B cell (primary cell): ENCODE data around the gene ANKRD44. TPM values are rescaled to one million over a fixed set of nuclear protein-coding genes. Genes with fewer than 3 reads are reported as not detected.

Source experiments
- ATAC-seq: fragments of 200-7000 bp; cut with Tn5 transposase; one replicate; pipeline ENCODE4 v1.10.0; 2021; ENCODE audit warnings: low read depth, mild to moderate bottlenecking, moderate number of reproducible peaks, moderate library complexity
- CTCF ChIA-PET: fragments of 350-600 bp; sonication (Branson Sonifier 250); formaldehyde crosslinking; loops from one replicate; lab custom pipeline; 2021; ENCODE audit warnings: antibody characterized with exemption, inconsistent platforms; lab: Charles Lee
- POLR2A ChIA-PET: fragments of 350-600 bp; sonication (Branson Sonifier 250); formaldehyde crosslinking; loops from one replicate; lab custom pipeline; 2021; ENCODE audit warnings: antibody characterized with exemption; lab: Charles Lee
- DNase-seq: peaks from one replicate; pipeline ENCODE4 v3.0.0; 2013
- H2AFZ ChIP-seq: 2 replicates; pipeline ENCODE4 v1.6.1; 2012; ENCODE audit warnings: mild to moderate bottlenecking, low read depth, low read length; ENCODE audit not compliant: insufficient read depth, poor library complexity, severe bottlenecking
- H3K27ac ChIP-seq, 2 donors: 1 replicate in 1 of 2; 2 replicates in 1 of 2; pipeline ENCODE4 v1.5.1; 2012 to 2013; ENCODE audit warnings: low read length in 2 of 2, mild to moderate bottlenecking in 2 of 2, moderate library complexity in 1 of 2
- H3K27me3 ChIP-seq, 4 experiments: fragments of 200-600 bp in 1 of 4; sonication (generic) in 1 of 4; replicated peaks in 1 of 4; 1 replicate in 2 of 4; 2 replicates in 2 of 4; pipeline versions ENCODE4 v1.6.1 to v1.7.0; 2013 to 2016; ENCODE audit warnings: low read length in 3 of 4, mild to moderate bottlenecking in 2 of 4, mixed read lengths in 1 of 4, moderate library complexity in 1 of 4; ENCODE audit not compliant: insufficient read depth in 4 of 4, control insufficient read depth in 3 of 4; ENCODE audit errors: control extremely low read depth in 1 of 4
- H3K36me3 ChIP-seq, 2 experiments: replicated peaks in 1 of 2; 1 replicate in 1 of 2; 2 replicates in 1 of 2; pipeline versions ENCODE4 v1.6.1 to v1.7.1; 2013; ENCODE audit warnings: low read length in 1 of 2; ENCODE audit not compliant: insufficient read depth in 2 of 2, control insufficient read depth in 1 of 2; ENCODE audit errors: control extremely low read depth in 1 of 2, extremely low read depth in 1 of 2
- H3K4me1 ChIP-seq, 2 donors: fragments of 200-600 bp in 1 of 2; sonication (generic) in 1 of 2; 1 replicate in 1 of 2; 2 replicates in 1 of 2; pipeline versions ENCODE4 v1.5.1 to v1.6.1; 2013 to 2017; ENCODE audit warnings: low read length in 2 of 2; ENCODE audit not compliant: control insufficient read depth in 2 of 2, insufficient read depth in 2 of 2
- H3K4me2 ChIP-seq: replicated peaks from 2 replicates; pipeline ENCODE3; 2012; ENCODE audit warnings: mild to moderate bottlenecking, low read depth, low read length; ENCODE audit not compliant: poor library complexity, severe bottlenecking
- H3K4me3 ChIP-seq, 5 experiments: fragments of 200-600 bp in 1 of 5; sonication (generic) in 1 of 5; 1 replicate in 3 of 5; 2 replicates in 2 of 5; pipeline versions ENCODE4 v1.5.1 to v1.7.0; 2011 to 2016; ENCODE audit warnings: low read length in 4 of 5, mild to moderate bottlenecking in 4 of 5, low read depth in 2 of 5, control low read depth in 1 of 5, moderate library complexity in 1 of 5; ENCODE audit not compliant: insufficient read depth in 1 of 5; ENCODE audit errors: control extremely low read depth in 1 of 5, extremely low read depth in 1 of 5
- H3K79me2 ChIP-seq: fragments of 200-600 bp; sonication (generic); one replicate; pipeline ENCODE4 v1.6.0; 2016; ENCODE audit warnings: low read length; ENCODE audit not compliant: control insufficient read depth, insufficient read depth
- H3K9ac ChIP-seq: fragments of 200-600 bp; sonication (generic); 2 replicates; pipeline ENCODE4 v1.6.1; 2017; ENCODE audit warnings: mild to moderate bottlenecking, low read length, moderate library complexity
- H3K9me3 ChIP-seq, 3 donors: one replicate each; pipeline versions ENCODE4 v1.6.1 to v1.7.1; 2013; ENCODE audit warnings: low read length in 2 of 3; ENCODE audit not compliant: control insufficient read depth in 2 of 3, insufficient read depth in 1 of 3; ENCODE audit errors: control extremely low read depth in 1 of 3
- H4K20me1 ChIP-seq: 2 replicates; pipeline ENCODE4 v1.6.0; 2012; ENCODE audit warnings: mild to moderate bottlenecking, low read length; ENCODE audit not compliant: insufficient read depth, control insufficient read depth, poor library complexity, severe bottlenecking
- H3K27ac Mint-ChIP-seq: one replicate; pipeline ENCODE4 v1.8.0; 2021; ENCODE audit warnings: mixed read lengths
- H3K27me3 Mint-ChIP-seq: one replicate; pipeline ENCODE4 v1.8.0; 2021; ENCODE audit warnings: mixed read lengths
- H3K4me1 Mint-ChIP-seq: one replicate; pipeline ENCODE4 v1.8.0; 2021; ENCODE audit warnings: mixed read lengths
- H3K4me3 Mint-ChIP-seq: one replicate; pipeline ENCODE4 v1.8.0; 2021; ENCODE audit warnings: mixed read lengths
- H3K9me3 Mint-ChIP-seq: one replicate; pipeline ENCODE4 v1.8.0; 2022; ENCODE audit warnings: mixed read lengths; ENCODE audit not compliant: insufficient read depth
- EZH2 ChIP-seq: IDR thresholded peaks from 2 replicates; pipeline ENCODE4 v1.6.1; 2012; ENCODE audit warnings: borderline replicate concordance, low read depth, mild to moderate bottlenecking, moderate library complexity, low read length; ENCODE audit not compliant: insufficient read depth, poor library complexity, severe bottlenecking
- WGBS: methylation state at CpG from one replicate; pipeline ENCODE4 v1.1.5; 2013; ENCODE audit warnings: missing lambda C conversion rate; ENCODE audit not compliant: insufficient coverage; 5-methylcytosine and 5-hydroxymethylcytosine counted together
- intact Hi-C: fragments of 100-400 bp; cut with micrococcal nuclease; formaldehyde crosslinking; loops from one replicate; pipeline ENCODE4 v1.10.0; 2022
- polyA plus RNA-seq: library from polyadenylated mRNA; depleted of rRNA; stranded (reverse); fragments of >200 nt; gene quantifications from 2 replicates; pipeline ENCODE4 v1.2.3, GENCODE V29; 2012
- total RNA-seq, 2 donors: library from RNA; stranded (reverse); fragments of 120-200 nt in 1 of 2; gene quantifications; 1 replicate in 1 of 2; 2 replicates in 1 of 2; pipeline versions ENCODE4 v1.2.3 to v1.2.4, GENCODE V29; 2013 to 2022
- TF ChIP-seq, protein P1 (sequence below): fragments of 200-600 bp; IDR thresholded peaks from one replicate; pipeline ENCODE4 v1.8.0; 2022; ENCODE audit warnings: antibody characterized with exemption, mild to moderate bottlenecking

The ANKRD44 gene
- total and polyA plus RNA-seq, 2 donors (not counting 1 experiment from before 2014, with no cell fraction given), result 92.6 to 457 TPM

- Histone ChIP-seq H3K4me1 (no peaks in the 10 kb centered on the region), H3K4me3 (no peak overlapping the region), H2AFZ (no peak overlapping the region), H4K20me1 (no peaks in the 10 kb centered on the region), H3K4me2 (no peak overlapping the region), H3K27me3 (no peaks in the 10 kb centered on the region), H3K9ac (no peak overlapping the region), H3K79me2 (no peaks in the 10 kb centered on the region), H3K36me3 (peaks cover 27 to 84% of the 10 kb centered on the region in 2 experiments), H3K27ac (no peak overlapping the region), H3K9me3 (peaks cover 3 to 5% (median 5%) of the 10 kb centered on the region in 3 donors)
- H3K27ac Mint-ChIP-seq, result no peak overlapping the region
- TF ChIP-seq, protein P1, sequence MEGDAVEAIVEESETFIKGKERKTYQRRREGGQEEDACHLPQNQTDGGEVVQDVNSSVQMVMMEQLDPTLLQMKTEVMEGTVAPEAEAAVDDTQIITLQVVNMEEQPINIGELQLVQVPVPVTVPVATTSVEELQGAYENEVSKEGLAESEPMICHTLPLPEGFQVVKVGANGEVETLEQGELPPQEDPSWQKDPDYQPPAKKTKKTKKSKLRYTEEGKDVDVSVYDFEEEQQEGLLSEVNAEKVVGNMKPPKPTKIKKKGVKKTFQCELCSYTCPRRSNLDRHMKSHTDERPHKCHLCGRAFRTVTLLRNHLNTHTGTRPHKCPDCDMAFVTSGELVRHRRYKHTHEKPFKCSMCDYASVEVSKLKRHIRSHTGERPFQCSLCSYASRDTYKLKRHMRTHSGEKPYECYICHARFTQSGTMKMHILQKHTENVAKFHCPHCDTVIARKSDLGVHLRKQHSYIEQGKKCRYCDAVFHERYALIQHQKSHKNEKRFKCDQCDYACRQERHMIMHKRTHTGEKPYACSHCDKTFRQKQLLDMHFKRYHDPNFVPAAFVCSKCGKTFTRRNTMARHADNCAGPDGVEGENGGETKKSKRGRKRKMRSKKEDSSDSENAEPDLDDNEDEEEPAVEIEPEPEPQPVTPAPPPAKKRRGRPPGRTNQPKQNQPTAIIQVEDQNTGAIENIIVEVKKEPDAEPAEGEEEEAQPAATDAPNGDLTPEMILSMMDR, result no peak
- no peak for TF ChIP-seq EZH2
- no CpG with 5 or more reads among the region's 1 CpG for WGBS
- no peak for ATAC-seq
- H3K9me3 Mint-ChIP-seq, result peaks cover 9% of the 10 kb centered on the region
- H3K27me3 Mint-ChIP-seq, result no peaks in the 10 kb centered on the region
- no peak for DNase-seq
- no peaks in the 10 kb centered on the region for H3K4me1 Mint-ChIP-seq
- POLR2A ChIA-PET, result no interaction called here
- H3K4me3 Mint-ChIP-seq, result no peak overlapping the region
- intact Hi-C loops, result no loop called here
- CTCF ChIA-PET, result interaction anchor here (0.5 kb wide), 1 partner anchor 264 kb away, joined by 3 read pairs; no protein-coding TSS in a partner anchor
Measured at GRCh38 chr2:197054437-197054836, 256.1 kb downstream of the ANKRD44 start.

DNA sequence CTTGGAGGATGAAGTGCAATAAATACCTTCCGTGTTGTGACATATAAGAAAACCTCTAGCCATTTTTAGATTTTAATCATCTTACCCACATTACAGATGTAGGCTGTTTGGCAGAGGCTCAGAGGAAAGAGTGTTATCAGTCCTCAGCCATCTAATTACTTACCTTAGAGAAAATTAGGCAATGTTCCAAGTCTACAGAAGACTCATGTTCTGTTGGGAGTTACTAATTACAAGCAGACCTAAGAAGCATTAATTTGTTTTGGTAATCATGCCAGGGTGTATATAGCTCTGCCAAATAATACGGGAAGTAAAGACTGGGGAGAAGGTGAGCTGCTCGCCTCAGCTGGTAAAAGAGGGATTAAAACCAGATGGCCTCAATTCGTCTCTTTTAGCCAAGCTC lies 258.2 kb downstream of the ANKRD44 start:
- Mint-ChIP-seq H3K9me3 (peaks cover 11% of the 10 kb centered on the region), H3K27ac (no peak overlapping the region), H3K4me3 (no peak overlapping the region), H3K4me1 (no peaks in the 10 kb centered on the region), H3K27me3 (no peaks in the 10 kb centered on the region)
- H3K79me2 ChIP-seq, result no peaks in the 10 kb centered on the region
- no peak overlapping the region for H3K9ac ChIP-seq
- no peak overlapping the region for H3K4me3 ChIP-seq
- H2AFZ ChIP-seq, result no peak overlapping the region
- peaks cover 29 to 72% of the 10 kb centered on the region in 2 experiments for H3K36me3 ChIP-seq
- intact Hi-C loops, result no loop called here
- peaks cover 3 to 5% (median 5%) of the 10 kb centered on the region in 3 donors for H3K9me3 ChIP-seq
- POLR2A ChIA-PET, result interaction anchor here (0.9 kb wide), 1 partner anchor 447 kb away, joined by 3 read pairs; the partner anchor contains the start of gene HSPD1
- H3K4me2 ChIP-seq, result no peak overlapping the region
- CTCF ChIA-PET, result no interaction called here
- ATAC-seq, result no peak
- TF ChIP-seq, protein P1, result no peak
- TF ChIP-seq EZH2, result no peak
- no peaks in the 10 kb centered on the region for H3K27me3 ChIP-seq
- no peak for DNase-seq
- no peak overlapping the region for H3K27ac ChIP-seq
- no peaks in the 10 kb centered on the region for H3K4me1 ChIP-seq
- no CpG with 5 or more reads among the region's 4 CpGs for WGBS
- no peaks in the 10 kb centered on the region for H4K20me1 ChIP-seq
